Activated T-cell treated with anti-CD3 and anti-CD28 coated beads for 1 hour (primary cell): ENCODE data around the gene DTD1.

Source experiments
- DNase-seq: peaks from one replicate; pipeline ENCODE4 v3.0.0-alpha.2; 2020; ENCODE audit warnings: low read depth

DTD1 gene

GRCh38 chr20:18587665-18588573 is at the start of gene DTD1:
DTD1 (plus strand) TSS chr20:18588054; CDS start chr20:18588073, 19 bp downstream.
- DNase-seq = peak; percentile 67

- DNase-seq = no peak
These were observed 46.1 kb upstream of the DTD1 start for GRCh38 chr20:18541741-18542140.

GRCh38 chr20:18543216-18543615 is 44.6 kb upstream of the DTD1 start:
- DNase-seq = no peak

- DNase-seq = no peak
These were observed 43.9 kb upstream of the DTD1 start for GRCh38 chr20:18543932-18544331.

- DNase-seq = no peak
These were observed 42.3 kb upstream of the DTD1 start for GRCh38 chr20:18545566-18545965.

- no peak for DNase-seq
These were observed 39.4 kb upstream of the DTD1 start for GRCh38 chr20:18548465-18548864.

- DNase-seq = no peak
These were observed 34.1 kb upstream of the DTD1 start for GRCh38 chr20:18553746-18554145.

GRCh38 chr20:18566892-18567738 is 20.7 kb upstream of the DTD1 start, which contains the start of gene SMIM26:
SMIM26 (plus strand) TSS chr20:18567432; CDS start chr20:18567479, 47 bp downstream.
- peak; percentile 91 for DNase-seq

- no peak for DNase-seq
These were observed 20.1 kb upstream of the DTD1 start for GRCh38 chr20:18567739-18568091.

GRCh38 chr20:18571009-18571408 is 16.8 kb upstream of the DTD1 start:
- DNase-seq = no peak

- no peak for DNase-seq
These were observed 16.3 kb upstream of the DTD1 start for GRCh38 chr20:18571578-18571977.

- no peak for DNase-seq
These were observed 9.9 kb upstream of the DTD1 start for GRCh38 chr20:18577942-18578341.

- no peak for DNase-seq
These were observed 9.3 kb upstream of the DTD1 start for GRCh38 chr20:18578581-18578980.

GRCh38 chr20:18580012-18580411 is 7.8 kb upstream of the DTD1 start:
- DNase-seq = no peak

GRCh38 chr20:18585134-18585533 is 2.7 kb upstream of the DTD1 start:
- no peak for DNase-seq

GRCh38 chr20:18588574-18588933 is 700 bp downstream of the DTD1 start:
- no peak for DNase-seq

GRCh38 chr20:18589941-18590674 is 2.3 kb downstream of the DTD1 start:
- no peak for DNase-seq

- no peak for DNase-seq
These were observed 8.4 kb downstream of the DTD1 start for GRCh38 chr20:18596270-18596669.

GRCh38 chr20:18609741-18610140 is 21.9 kb downstream of the DTD1 start:
- no peak for DNase-seq

GRCh38 chr20:18611492-18611891 is 23.6 kb downstream of the DTD1 start:
- no peak for DNase-seq

- DNase-seq = no peak
These were observed 25.7 kb downstream of the DTD1 start for GRCh38 chr20:18613553-18613952.

GRCh38 chr20:18614244-18614643 is 26.4 kb downstream of the DTD1 start:
- DNase-seq = no peak
